IPS-15b (cell line): ENCODE measurements around the gene SHANK3.
"Not testable (repeated sequence)": the region's sequence is repeated elsewhere in the genome, so short reads cannot be mapped to it uniquely, and the experiment has no call there.

ENCODE experiments used
- H3K27me3 ChIP-seq: one replicate; pipeline ENCODE4 v1.6.1; 2013; ENCODE audit warnings: low read length; ENCODE audit not compliant: control insufficient read depth, insufficient read depth
- H3K36me3 ChIP-seq: one replicate; pipeline ENCODE4 v1.6.1; 2013; ENCODE audit warnings: low read length; ENCODE audit not compliant: control insufficient read depth, insufficient read depth
- H3K4me1 ChIP-seq: one replicate; pipeline ENCODE4 v1.6.1; 2013; ENCODE audit warnings: mild to moderate bottlenecking, low read length; ENCODE audit not compliant: control insufficient read depth, insufficient read depth
- H3K4me3 ChIP-seq: one replicate; pipeline ENCODE4 v1.5.1; 2013; ENCODE audit warnings: low read depth, low read length
- H3K9ac ChIP-seq: one replicate; pipeline ENCODE4 v1.6.1; 2013; ENCODE audit warnings: low read depth, mild to moderate bottlenecking, low read length
- H3K9me3 ChIP-seq: one replicate; pipeline ENCODE4 v1.6.1; 2013; ENCODE audit warnings: mild to moderate bottlenecking, low read length; ENCODE audit not compliant: control insufficient read depth, insufficient read depth

The SHANK3 gene

GRCh38 chr22:50633771-50634170 lies 38.9 kb upstream of the SHANK3 start:
- peaks cover 2% of the 10 kb centered on the region for H3K4me1 ChIP-seq
- no peaks in the 10 kb centered on the region for H3K9me3 ChIP-seq
- H3K36me3 ChIP-seq: no peaks in the 10 kb centered on the region
- peaks cover 3% of the 10 kb centered on the region for H3K27me3 ChIP-seq
- no peak overlapping the region for H3K4me3 ChIP-seq
- no peak overlapping the region for H3K9ac ChIP-seq

- Histone ChIP-seq H3K27me3 (no peaks in the 10 kb centered on the region), H3K36me3 (no peaks in the 10 kb centered on the region), H3K4me1 (no peaks in the 10 kb centered on the region), H3K4me3 (no peak overlapping the region), H3K9me3 (no peaks in the 10 kb centered on the region), H3K9ac (no peak overlapping the region)
Observed at GRCh38 chr22:50635591-50635990, 37.0 kb upstream of the SHANK3 start.

GRCh38 chr22:50640296-50640695 lies 32.3 kb upstream of the SHANK3 start:
- H3K36me3 ChIP-seq, H3K4me3 ChIP-seq, H3K9me3 ChIP-seq, H3K9ac ChIP-seq: not testable (repeated sequence)
- H3K27me3 ChIP-seq: peaks cover 20% of the 10 kb centered on the region
- H3K4me1 ChIP-seq: peaks cover 12% of the 10 kb centered on the region

- Histone ChIP-seq H3K27me3 (peaks cover 27% of the 10 kb centered on the region), H3K4me1 (peaks cover 12% of the 10 kb centered on the region), H3K9ac (no peak overlapping the region), H3K9me3 (no peaks in the 10 kb centered on the region), H3K4me3 (no peak overlapping the region), H3K36me3 (no peaks in the 10 kb centered on the region)
Observed at GRCh38 chr22:50640857-50641647, 31.6 kb upstream of the SHANK3 start.

GRCh38 chr22:50641696-50642607 lies 30.7 kb upstream of the SHANK3 start:
- Histone ChIP-seq H3K4me3 (no peak overlapping the region), H3K9ac (no peak overlapping the region), H3K9me3 (no peaks in the 10 kb centered on the region), H3K4me1 (peaks cover 12% of the 10 kb centered on the region), H3K27me3 (peaks cover 27% of the 10 kb centered on the region), H3K36me3 (no peaks in the 10 kb centered on the region)

- H3K36me3 ChIP-seq, H3K4me3 ChIP-seq, H3K9me3 ChIP-seq, H3K9ac ChIP-seq: not testable (repeated sequence)
- H3K4me1 ChIP-seq: peaks cover 12% of the 10 kb centered on the region
- peaks cover 27% of the 10 kb centered on the region for H3K27me3 ChIP-seq
Observed at GRCh38 chr22:50643021-50643820, 29.4 kb upstream of the SHANK3 start.

GRCh38 chr22:50643821-50644101 lies 28.9 kb upstream of the SHANK3 start:
- H3K4me3 ChIP-seq, H3K9me3 ChIP-seq, H3K9ac ChIP-seq, H3K36me3 ChIP-seq: not testable (repeated sequence)
- H3K4me1 ChIP-seq: peaks cover 12% of the 10 kb centered on the region
- peaks cover 27% of the 10 kb centered on the region for H3K27me3 ChIP-seq

- H3K36me3 ChIP-seq: no peaks in the 10 kb centered on the region
- peaks cover 3% of the 10 kb centered on the region for H3K9me3 ChIP-seq
- no peak overlapping the region for H3K9ac ChIP-seq
- no peak overlapping the region for H3K4me3 ChIP-seq
- H3K4me1 ChIP-seq: no peaks in the 10 kb centered on the region
- H3K27me3 ChIP-seq: peaks cover 15% of the 10 kb centered on the region
Observed at GRCh38 chr22:50653256-50653655, 19.4 kb upstream of the SHANK3 start.

- not testable (repeated sequence) for H3K9ac ChIP-seq, H3K36me3 ChIP-seq, H3K4me3 ChIP-seq, H3K4me1 ChIP-seq, H3K9me3 ChIP-seq
- H3K27me3 ChIP-seq: peaks cover 15% of the 10 kb centered on the region
Observed at GRCh38 chr22:50654664-50655063, 18.0 kb upstream of the SHANK3 start.

GRCh38 chr22:50656122-50657070 lies 16.2 kb upstream of the SHANK3 start:
- no peak overlapping the region for H3K9ac ChIP-seq
- no peaks in the 10 kb centered on the region for H3K36me3 ChIP-seq
- H3K4me3 ChIP-seq: no peak overlapping the region
- H3K4me1 ChIP-seq: no peaks in the 10 kb centered on the region
- no peaks in the 10 kb centered on the region for H3K9me3 ChIP-seq
- peaks cover 15% of the 10 kb centered on the region for H3K27me3 ChIP-seq

- peaks cover 15% of the 10 kb centered on the region for H3K27me3 ChIP-seq
- H3K4me3 ChIP-seq: no peak overlapping the region
- no peaks in the 10 kb centered on the region for H3K9me3 ChIP-seq
- no peaks in the 10 kb centered on the region for H3K36me3 ChIP-seq
- H3K4me1 ChIP-seq: no peaks in the 10 kb centered on the region
- H3K9ac ChIP-seq: no peak overlapping the region
Observed at GRCh38 chr22:50657925-50658324, 14.7 kb upstream of the SHANK3 start.
